ENCODE data around the gene DCTPP1. TPM values are rescaled to one million over a fixed set of nuclear protein-coding genes. Genes with fewer than 3 reads are reported as not detected.

The DCTPP1 gene
- polyA plus RNA-seq, 2 of the 4 experiments (the other 2 are of a cell fraction): 105 to 121 TPM

DNA sequence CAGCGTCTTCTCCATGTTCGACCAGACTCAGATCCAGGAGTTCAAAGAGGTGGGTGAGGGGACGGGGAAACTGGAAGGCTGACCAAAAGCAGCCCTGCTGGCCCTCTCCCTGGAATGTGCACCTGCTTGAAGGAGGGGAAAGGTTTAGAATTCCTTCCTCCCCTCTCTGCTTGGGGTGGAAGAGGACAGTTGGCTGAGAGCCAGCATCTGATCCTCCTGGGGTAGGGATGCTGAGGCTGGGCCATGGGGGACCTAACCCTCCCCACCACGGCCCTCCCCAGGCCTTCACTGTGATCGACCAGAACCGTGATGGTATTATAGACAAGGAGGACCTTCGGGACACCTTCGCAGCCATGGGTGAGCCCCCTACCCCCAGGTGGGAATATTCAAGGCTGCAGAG is 54.0 kb downstream of the DCTPP1 start:
- DNase-seq (ENCODE audit: low read depth in 1 of 2, low spot score in 1 of 2) (no peak), FAIRE-seq (no peak), ATAC-seq (no peak)
- ChIA-PET POLR2A (no interaction called here), CTCF (interaction anchor here (0.6 to 1.6 kb wide), 3 partner anchors 11 to 363 kb away, joined by 3 to 4 read pairs (median 4); no protein-coding TSS in a partner anchor)
- H3K4me1 ChIP-seq: peaks cover 18% of the 10 kb centered on the region
- no peak overlapping the region for H3K4me3 ChIP-seq
- no peak overlapping the region for H3K27ac ChIP-seq
- 86% methylated on average over 8 of the region's 8 CpGs for WGBS (ENCODE audit: missing lambda C conversion rate)
- TF ChIP-seq, protein P1, sequence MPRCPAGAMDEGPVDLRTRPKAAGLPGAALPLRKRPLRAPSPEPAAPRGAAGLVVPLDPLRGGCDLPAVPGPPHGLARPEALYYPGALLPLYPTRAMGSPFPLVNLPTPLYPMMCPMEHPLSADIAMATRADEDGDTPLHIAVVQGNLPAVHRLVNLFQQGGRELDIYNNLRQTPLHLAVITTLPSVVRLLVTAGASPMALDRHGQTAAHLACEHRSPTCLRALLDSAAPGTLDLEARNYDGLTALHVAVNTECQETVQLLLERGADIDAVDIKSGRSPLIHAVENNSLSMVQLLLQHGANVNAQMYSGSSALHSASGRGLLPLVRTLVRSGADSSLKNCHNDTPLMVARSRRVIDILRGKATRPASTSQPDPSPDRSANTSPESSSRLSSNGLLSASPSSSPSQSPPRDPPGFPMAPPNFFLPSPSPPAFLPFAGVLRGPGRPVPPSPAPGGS (IDR thresholded peaks at IDR 0.05): no peak
- no peak for TF ChIP-seq HEYL (CRISPR knock-in tag; IDR thresholded peaks at IDR 0.05)
- no peak for TF ChIP-seq POLR2AphosphoS2 (conservative IDR thresholded peaks at IDR 0.05; ENCODE audit: low read length)
- TF ChIP-seq RARB (CRISPR knock-in tag; IDR thresholded peaks at IDR 0.05): no peak
- no peak for TF ChIP-seq HOXA7 (CRISPR knock-in tag; IDR thresholded peaks at IDR 0.05)
- H3K9me3 ChIP-seq: no peaks in the 10 kb centered on the region
- H3K4me2 ChIP-seq: no peak overlapping the region

DNA sequence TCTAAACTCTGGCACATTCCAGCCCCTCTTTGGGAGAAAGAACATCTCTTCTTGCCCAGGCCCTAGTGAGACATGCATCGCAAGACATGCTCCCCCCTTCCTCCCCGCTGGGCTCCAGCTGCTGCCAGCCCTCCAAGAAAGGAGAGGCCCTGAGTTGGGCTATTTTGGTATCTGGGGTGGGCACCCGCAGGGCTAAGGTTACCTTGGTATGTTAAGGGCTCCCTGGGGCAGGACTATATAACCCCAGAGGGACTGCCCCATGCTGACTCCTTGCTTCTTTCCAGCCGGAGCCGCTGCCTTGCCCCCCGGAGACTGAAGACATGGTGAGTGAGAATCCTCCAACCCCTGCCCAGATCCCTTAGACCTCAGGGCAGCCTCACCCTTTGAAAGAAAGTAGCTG is 55.3 kb downstream of the DCTPP1 start, which contains the start of gene MYL11:
Gene MYL11, plus strand, starts transcription at position 265 of the 400 bp plus-strand sequence. Its CDS starts 56 bp downstream, at position 321.
- FAIRE-seq: no peak
- H3K4me2 ChIP-seq: no peak within 1 kb of the TSS
- peaks cover 18% of the 10 kb centered on the region for H3K4me1 ChIP-seq
- TF ChIP-seq EHMT2 (IDR thresholded peaks at IDR 0.05; ENCODE audit: low read depth): no peak
- TF ChIP-seq JUNB (IDR thresholded peaks at IDR 0.05): no peak
- TF ChIP-seq ZNF302 (CRISPR knock-in tag; IDR thresholded peaks at IDR 0.05): no peak
- no peak for TF ChIP-seq RFX5 (IDR thresholded peaks at IDR 0.05)
- TF ChIP-seq, protein P2, sequence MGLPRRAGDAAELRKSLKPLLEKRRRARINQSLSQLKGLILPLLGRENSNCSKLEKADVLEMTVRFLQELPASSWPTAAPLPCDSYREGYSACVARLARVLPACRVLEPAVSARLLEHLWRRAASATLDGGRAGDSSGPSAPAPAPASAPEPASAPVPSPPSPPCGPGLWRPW (IDR thresholded peaks at IDR 0.05): no peak
- TF ChIP-seq FOSB (CRISPR knock-in tag; IDR thresholded peaks at IDR 0.05): no peak
- TF ChIP-seq, protein P3, sequence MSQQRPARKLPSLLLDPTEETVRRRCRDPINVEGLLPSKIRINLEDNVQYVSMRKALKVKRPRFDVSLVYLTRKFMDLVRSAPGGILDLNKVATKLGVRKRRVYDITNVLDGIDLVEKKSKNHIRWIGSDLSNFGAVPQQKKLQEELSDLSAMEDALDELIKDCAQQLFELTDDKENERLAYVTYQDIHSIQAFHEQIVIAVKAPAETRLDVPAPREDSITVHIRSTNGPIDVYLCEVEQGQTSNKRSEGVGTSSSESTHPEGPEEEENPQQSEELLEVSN (IDR thresholded peaks at IDR 0.05; ENCODE audit: borderline replicate concordance, low read depth): no peak
- TF ChIP-seq, protein P4, sequence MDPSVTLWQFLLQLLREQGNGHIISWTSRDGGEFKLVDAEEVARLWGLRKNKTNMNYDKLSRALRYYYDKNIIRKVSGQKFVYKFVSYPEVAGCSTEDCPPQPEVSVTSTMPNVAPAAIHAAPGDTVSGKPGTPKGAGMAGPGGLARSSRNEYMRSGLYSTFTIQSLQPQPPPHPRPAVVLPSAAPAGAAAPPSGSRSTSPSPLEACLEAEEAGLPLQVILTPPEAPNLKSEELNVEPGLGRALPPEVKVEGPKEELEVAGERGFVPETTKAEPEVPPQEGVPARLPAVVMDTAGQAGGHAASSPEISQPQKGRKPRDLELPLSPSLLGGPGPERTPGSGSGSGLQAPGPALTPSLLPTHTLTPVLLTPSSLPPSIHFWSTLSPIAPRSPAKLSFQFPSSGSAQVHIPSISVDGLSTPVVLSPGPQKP (IDR thresholded peaks at IDR 0.05; ENCODE audit: low read depth, low read length): no peak
- TF ChIP-seq, protein P1 (IDR thresholded peaks at IDR 0.05): no peak
- TF ChIP-seq CBX8 (IDR thresholded peaks at IDR 0.05): no peak
- TF ChIP-seq SREBF2 (IDR thresholded peaks at IDR 0.05): no peak
- TF ChIP-seq ZSCAN20 (CRISPR knock-in tag; IDR thresholded peaks at IDR 0.05): no peak
- TF ChIP-seq FOSL2 (IDR thresholded peaks at IDR 0.05): no peak
- no peak for TF ChIP-seq FOSL2 (CRISPR knock-in tag; IDR thresholded peaks at IDR 0.05)
- no peak for TF ChIP-seq NFE2L2 (conservative IDR thresholded peaks at IDR 0.05; ENCODE audit: low read length)
- POLR2A ChIA-PET: no interaction called here
- WGBS (ENCODE audit: missing lambda C conversion rate): 84% methylated on average over 6 of the region's 6 CpGs
- H3K27ac ChIP-seq: no peak within 1 kb of the TSS
- no peaks in the 10 kb centered on the region for H3K9me3 ChIP-seq
- DNase-seq (ENCODE audit: low read depth in 1 of 2, low spot score in 1 of 2): no peak
- no peak for ATAC-seq
- CTCF ChIA-PET: interaction anchor here (1.1 kb wide), 1 partner anchor 8 kb away, joined by 3 read pairs; no protein-coding TSS in a partner anchor
- H3K4me3 ChIP-seq: no peak within 1 kb of the TSS

Small RNAs within 50 kb of the gene (small RNA-seq; reads per million reads assigned to genes)
- gene RF00019 (0 reads per million in 6 experiments), gene RF00406 (0 to 18.5 (median 3.0) reads per million in 6 experiments)

Other genes with a start within 250 kb of the DCTPP1 start
- 0.82 and 0.83 TPM in 2 replicates for gene CORO1A, start 246.4 kb downstream of the DCTPP1 start, polyA plus RNA-seq (2011; rRNA removed)
- 4.1 to 5.9 TPM (median 5.3 TPM) in 3 replicates for gene CORO1A, start 246.4 kb downstream of the DCTPP1 start, polyA plus RNA-seq (2017; fragmentation: RNase III; extraction: RNeasy Plus Mini Kit Qiagen cat#74134 plus additional on column Dnase treatment)
- 43.9 and 53.8 TPM in 2 replicates for gene BOLA2B, start 236.4 kb downstream of the DCTPP1 start, polyA plus RNA-seq (2011; rRNA removed)
- gene BOLA2B, start 236.4 kb downstream of the DCTPP1 start, polyA plus RNA-seq (2017; fragmentation: RNase III; extraction: RNeasy Plus Mini Kit Qiagen cat#74134 plus additional on column Dnase treatment): 236 to 258 TPM (median 244 TPM) in 3 replicates
- gene SLX1A, start 236.2 kb downstream of the DCTPP1 start, polyA plus RNA-seq (2011; rRNA removed): 3.5 and 17.5 TPM in 2 replicates
- gene SLX1A, start 236.2 kb downstream of the DCTPP1 start, polyA plus RNA-seq (2017; fragmentation: RNase III; extraction: RNeasy Plus Mini Kit Qiagen cat#74134 plus additional on column Dnase treatment): 28.0 to 32.2 TPM (median 28.4 TPM) in 3 replicates
- 8.0 and 11.5 TPM in 2 replicates for gene SULT1A3, start 230.8 kb downstream of the DCTPP1 start, polyA plus RNA-seq (2011; rRNA removed)
- gene SULT1A3, start 230.8 kb downstream of the DCTPP1 start, polyA plus RNA-seq (2017; fragmentation: RNase III; extraction: RNeasy Plus Mini Kit Qiagen cat#74134 plus additional on column Dnase treatment): 7.9 to 8.8 TPM (median 8.3 TPM) in 3 replicates
- 0.98 and 1.7 TPM in 2 replicates for gene NPIPB13, start 181.6 kb downstream of the DCTPP1 start, polyA plus RNA-seq (2011; rRNA removed)
- 1.00 to 1.5 TPM (median 1.1 TPM) in 3 replicates for gene NPIPB13, start 181.6 kb downstream of the DCTPP1 start, polyA plus RNA-seq (2017; fragmentation: RNase III; extraction: RNeasy Plus Mini Kit Qiagen cat#74134 plus additional on column Dnase treatment)
- 33.9 and 35.6 TPM in 2 replicates for gene CD2BP2, start 74.7 kb downstream of the DCTPP1 start, polyA plus RNA-seq (2011; rRNA removed)
- gene CD2BP2, start 74.7 kb downstream of the DCTPP1 start, polyA plus RNA-seq (2017; fragmentation: RNase III; extraction: RNeasy Plus Mini Kit Qiagen cat#74134 plus additional on column Dnase treatment): 48.5 to 54.5 TPM (median 54.0 TPM) in 3 replicates
- 10.9 and 12.6 TPM in 2 replicates for gene TBC1D10B, start 59.5 kb downstream of the DCTPP1 start, polyA plus RNA-seq (2011; rRNA removed)
- gene TBC1D10B, start 59.5 kb downstream of the DCTPP1 start, polyA plus RNA-seq (2017; fragmentation: RNase III; extraction: RNeasy Plus Mini Kit Qiagen cat#74134 plus additional on column Dnase treatment): 21.5 to 24.0 TPM (median 23.2 TPM) in 3 replicates
- not detected in 2 replicates for gene MYL11, start 55.2 kb downstream of the DCTPP1 start, polyA plus RNA-seq (2011; rRNA removed)
- gene MYL11, start 55.2 kb downstream of the DCTPP1 start, polyA plus RNA-seq (2017; fragmentation: RNase III; extraction: RNeasy Plus Mini Kit Qiagen cat#74134 plus additional on column Dnase treatment): 0.46 to 0.70 TPM (median 0.55 TPM) in 3 replicates
- gene SEPTIN1, start 47.5 kb downstream of the DCTPP1 start, polyA plus RNA-seq (2011; rRNA removed): 0.13 and 0.17 TPM in 2 replicates
- gene SEPTIN1, start 47.5 kb downstream of the DCTPP1 start, polyA plus RNA-seq (2017; fragmentation: RNase III; extraction: RNeasy Plus Mini Kit Qiagen cat#74134 plus additional on column Dnase treatment): 0.58 to 0.73 TPM (median 0.65 TPM) in 3 replicates
- 7.0 and 9.3 TPM in 2 replicates for gene ZNF48, start 34.6 kb downstream of the DCTPP1 start, polyA plus RNA-seq (2011; rRNA removed)
- gene ZNF48, start 34.6 kb downstream of the DCTPP1 start, polyA plus RNA-seq (2017; fragmentation: RNase III; extraction: RNeasy Plus Mini Kit Qiagen cat#74134 plus additional on column Dnase treatment): 9.1 to 10.4 TPM (median 9.7 TPM) in 3 replicates
- gene ZNF771, start 22.4 kb downstream of the DCTPP1 start, polyA plus RNA-seq (2011; rRNA removed): 5.0 and 5.7 TPM in 2 replicates
- gene ZNF771, start 22.4 kb downstream of the DCTPP1 start, polyA plus RNA-seq (2017; fragmentation: RNase III; extraction: RNeasy Plus Mini Kit Qiagen cat#74134 plus additional on column Dnase treatment): 6.8 to 7.9 TPM (median 7.2 TPM) in 3 replicates
- gene SEPHS2, start 15.8 kb upstream of the DCTPP1 start, polyA plus RNA-seq (2011; rRNA removed): 61.5 and 72.6 TPM in 2 replicates
- 42.8 to 48.9 TPM (median 47.8 TPM) in 3 replicates for gene SEPHS2, start 15.8 kb upstream of the DCTPP1 start, polyA plus RNA-seq (2017; fragmentation: RNase III; extraction: RNeasy Plus Mini Kit Qiagen cat#74134 plus additional on column Dnase treatment)
- gene ITGAL, start 42.7 kb upstream of the DCTPP1 start, polyA plus RNA-seq (2011; rRNA removed): 0.40 and 0.94 TPM in 2 replicates
- gene ITGAL, start 42.7 kb upstream of the DCTPP1 start, polyA plus RNA-seq (2017; fragmentation: RNase III; extraction: RNeasy Plus Mini Kit Qiagen cat#74134 plus additional on column Dnase treatment): 0.08 to 0.51 TPM (median 0.17 TPM) in 3 replicates
- 17.0 and 21.3 TPM in 2 replicates for gene ZNF768, start 96.5 kb upstream of the DCTPP1 start, polyA plus RNA-seq (2011; rRNA removed)
- 27.3 to 33.6 TPM (median 31.3 TPM) in 3 replicates for gene ZNF768, start 96.5 kb upstream of the DCTPP1 start, polyA plus RNA-seq (2017; fragmentation: RNase III; extraction: RNeasy Plus Mini Kit Qiagen cat#74134 plus additional on column Dnase treatment)
- gene ZNF747, start 104.8 kb upstream of the DCTPP1 start, polyA plus RNA-seq (2011; rRNA removed): 4.8 and 5.2 TPM in 2 replicates
- 3.6 to 5.0 TPM (median 4.6 TPM) in 3 replicates for gene ZNF747, start 104.8 kb upstream of the DCTPP1 start, polyA plus RNA-seq (2017; fragmentation: RNase III; extraction: RNeasy Plus Mini Kit Qiagen cat#74134 plus additional on column Dnase treatment)
- 2.9 and 3.0 TPM in 2 replicates for gene ZNF764, start 128.3 kb upstream of the DCTPP1 start, polyA plus RNA-seq (2011; rRNA removed)
- 3.5 to 4.0 TPM (median 4.0 TPM) in 3 replicates for gene ZNF764, start 128.3 kb upstream of the DCTPP1 start, polyA plus RNA-seq (2017; fragmentation: RNase III; extraction: RNeasy Plus Mini Kit Qiagen cat#74134 plus additional on column Dnase treatment)
- gene ZNF688, start 141.7 kb upstream of the DCTPP1 start, polyA plus RNA-seq (2011; rRNA removed): 4.8 and 6.7 TPM in 2 replicates
- gene ZNF688, start 141.7 kb upstream of the DCTPP1 start, polyA plus RNA-seq (2017; fragmentation: RNase III; extraction: RNeasy Plus Mini Kit Qiagen cat#74134 plus additional on column Dnase treatment): 4.6 to 5.4 TPM (median 4.8 TPM) in 3 replicates
- gene ZNF785, start 155.7 kb upstream of the DCTPP1 start, polyA plus RNA-seq (2011; rRNA removed): not detected in 2 replicates
- not detected in 3 replicates for gene ZNF785, start 155.7 kb upstream of the DCTPP1 start, polyA plus RNA-seq (2017; fragmentation: RNase III; extraction: RNeasy Plus Mini Kit Qiagen cat#74134 plus additional on column Dnase treatment)
- gene ZNF689, start 180.4 kb upstream of the DCTPP1 start, polyA plus RNA-seq (2011; rRNA removed): 6.8 and 7.1 TPM in 2 replicates
- 6.5 to 7.4 TPM (median 7.0 TPM) in 3 replicates for gene ZNF689, start 180.4 kb upstream of the DCTPP1 start, polyA plus RNA-seq (2017; fragmentation: RNase III; extraction: RNeasy Plus Mini Kit Qiagen cat#74134 plus additional on column Dnase treatment)
- gene PRR14, start 220.9 kb upstream of the DCTPP1 start, polyA plus RNA-seq (2011; rRNA removed): 6.3 and 8.4 TPM in 2 replicates
- 16.2 to 19.2 TPM (median 18.2 TPM) in 3 replicates for gene PRR14, start 220.9 kb upstream of the DCTPP1 start, polyA plus RNA-seq (2017; fragmentation: RNase III; extraction: RNeasy Plus Mini Kit Qiagen cat#74134 plus additional on column Dnase treatment)
- gene FBRS, start 228.4 kb upstream of the DCTPP1 start, polyA plus RNA-seq (2011; rRNA removed): 5.9 and 8.1 TPM in 2 replicates
- 29.0 to 34.8 TPM (median 33.3 TPM) in 3 replicates for gene FBRS, start 228.4 kb upstream of the DCTPP1 start, polyA plus RNA-seq (2017; fragmentation: RNase III; extraction: RNeasy Plus Mini Kit Qiagen cat#74134 plus additional on column Dnase treatment)

All from A549 (cell line).